NCI-H2029 (cell line): ENCODE results near the gene FAM53A.

Source experiments
- DNase-seq: peaks from one replicate; lab custom pipeline; 2025; lab: John Stamatoyannopoulos, UW

The FAM53A gene

GRCh38 chr4:1603413-1604135 is 80.5 kb downstream of the FAM53A start:
- no peak for DNase-seq

GRCh38 chr4:1602655-1603412 is 81.3 kb downstream of the FAM53A start:
- DNase-seq, result no peak

- DNase-seq, result no peak
These were observed 82.1 kb downstream of the FAM53A start for GRCh38 chr4:1601852-1602654.

- DNase-seq, result no peak
These were observed 82.6 kb downstream of the FAM53A start for GRCh38 chr4:1601533-1601835.

- DNase-seq, result no peak
These were observed 83.1 kb downstream of the FAM53A start for GRCh38 chr4:1600811-1601532.

- no peak for DNase-seq
These were observed 83.8 kb downstream of the FAM53A start for GRCh38 chr4:1600211-1600780.

- no peak for DNase-seq
These were observed 84.5 kb downstream of the FAM53A start for GRCh38 chr4:1599491-1600210.

DNA sequence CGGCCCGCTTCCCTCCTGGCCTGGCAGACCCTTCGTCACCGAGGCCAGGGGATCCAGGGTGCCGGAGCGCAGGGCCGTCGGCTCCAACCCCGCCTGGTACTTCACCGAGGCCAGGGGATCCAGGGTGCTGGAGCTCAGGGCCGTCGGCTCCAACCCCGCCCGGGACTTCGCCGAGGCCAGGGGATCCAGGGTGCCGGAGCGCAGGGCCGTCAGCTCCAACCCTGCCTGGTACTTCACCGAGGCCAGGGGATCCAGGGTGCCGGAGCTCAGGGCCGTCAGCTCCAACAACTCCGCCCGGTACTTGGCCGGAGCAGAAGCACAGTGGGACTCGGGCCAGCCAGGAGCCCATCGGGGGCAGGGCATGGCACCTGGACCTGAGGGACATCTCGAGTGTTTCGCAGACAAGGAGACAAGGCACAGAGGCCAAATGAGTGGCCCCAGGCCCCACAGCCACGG is 85.1 kb downstream of the FAM53A start:
- no peak for DNase-seq

- no peak for DNase-seq
These were observed 85.7 kb downstream of the FAM53A start for GRCh38 chr4:1598206-1599025.

- DNase-seq, result no peak
These were observed 86.8 kb downstream of the FAM53A start for GRCh38 chr4:1597021-1597931.

- no peak for DNase-seq
These were observed 87.7 kb downstream of the FAM53A start for GRCh38 chr4:1596393-1596792.

GRCh38 chr4:1595789-1596325 is 88.3 kb downstream of the FAM53A start:
- no peak for DNase-seq

- no peak for DNase-seq
These were observed 89.0 kb downstream of the FAM53A start for GRCh38 chr4:1594871-1595788.

DNA sequence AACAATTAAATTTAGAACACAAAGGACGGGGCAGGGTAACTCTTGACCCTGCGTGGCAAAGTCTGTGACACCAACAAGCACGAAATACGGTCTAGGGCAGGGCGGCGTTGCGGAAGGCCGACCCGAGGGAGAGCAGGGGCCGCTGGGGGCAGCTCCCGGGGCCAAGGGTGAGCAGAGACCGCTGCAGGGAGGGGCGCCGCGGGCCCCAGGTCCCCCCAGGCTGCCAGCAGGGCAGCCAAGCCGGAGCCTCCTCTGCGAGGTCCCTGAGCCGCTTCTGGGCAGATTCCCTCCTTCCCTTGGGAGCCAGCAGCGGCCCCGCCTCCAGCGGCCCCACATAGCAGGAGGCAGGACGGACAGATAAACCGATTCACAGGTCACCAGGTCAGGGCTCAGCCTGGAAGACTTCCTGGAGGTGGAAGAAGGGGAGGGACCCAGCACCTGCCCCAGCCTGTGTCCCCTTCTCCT is 90.2 kb downstream of the FAM53A start:
- DNase-seq, result no peak

DNA sequence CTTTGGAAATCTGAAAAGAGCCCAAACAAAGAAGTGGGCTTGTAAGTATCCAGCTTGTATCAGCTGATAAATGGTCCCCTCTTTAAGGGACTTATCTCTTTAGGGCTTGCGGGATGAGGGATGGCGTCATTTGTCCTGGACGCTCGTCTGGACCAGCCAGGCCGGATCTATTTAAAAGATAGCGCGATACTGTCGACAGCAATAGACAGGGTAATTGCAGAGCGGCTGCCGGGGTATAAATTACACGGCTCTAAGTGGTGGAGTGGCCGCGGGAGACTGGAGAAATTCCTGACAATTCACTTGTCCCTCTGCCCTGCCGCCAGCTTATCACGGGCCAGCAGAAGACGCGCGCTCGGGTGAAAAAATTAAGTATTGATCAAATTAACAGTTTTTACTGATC is 90.7 kb downstream of the FAM53A start:
- no peak for DNase-seq

DNA sequence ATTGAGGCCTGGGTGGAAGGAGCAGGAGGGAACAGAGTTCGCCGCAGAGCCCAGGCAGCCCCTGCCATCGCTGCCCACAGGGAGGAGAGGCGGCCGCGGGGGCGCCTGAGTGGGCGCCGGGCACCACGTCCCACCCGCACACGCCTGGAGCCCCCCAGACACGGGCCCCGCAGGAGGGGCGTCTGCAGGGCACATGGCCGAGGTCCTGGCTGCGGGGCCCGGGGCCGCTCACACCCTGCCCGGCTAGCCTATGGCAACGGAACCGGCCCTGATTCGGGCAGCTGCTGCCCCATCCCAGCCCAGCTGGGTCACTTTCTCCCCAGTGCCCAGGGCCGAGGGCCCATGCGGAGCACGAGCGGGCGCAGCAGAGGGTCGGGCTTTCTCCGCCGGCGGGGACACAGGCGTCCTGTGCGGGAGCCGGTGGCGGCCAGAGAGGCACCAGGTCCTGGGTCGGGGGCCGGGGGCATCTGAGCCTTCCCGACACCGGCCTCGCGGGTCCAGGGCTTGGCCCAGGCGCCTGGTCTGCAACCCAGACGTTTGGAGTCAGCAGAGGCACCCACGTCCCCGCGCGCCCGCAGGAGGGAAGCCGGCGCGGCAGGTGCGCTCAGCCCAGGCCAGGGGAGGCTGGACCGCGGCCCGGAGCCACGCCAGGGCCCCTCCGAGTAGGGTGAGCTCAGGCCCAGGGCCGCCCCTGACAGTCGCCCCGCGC is 91.2 kb downstream of the FAM53A start:
- no peak for DNase-seq
